HCT116 (cell line): Measurements from ENCODE around the gene CHML. TPM values are rescaled to one million over a fixed set of nuclear protein-coding genes. Genes with fewer than 3 reads are reported as not detected.

ENCODE experiments used
- ATAC-seq: fragments of 200-7000 bp; cut with Tn5 transposase; 2 replicates; pipeline ENCODE4 v1.9.1; 2020; ENCODE audit warnings: mild to moderate bottlenecking, moderate library complexity
- BruUV-seq: library from RNA; stranded (reverse); fragments of 400-500 nt; replicated peaks from 2 replicates; lab custom pipeline; 2021; lab: Mats Ljungman, UMichigan
- CTCF ChIA-PET: fragments of 300-600 bp; sonication (Branson Sonifier 250); formaldehyde crosslinking; loops from one replicate; lab custom pipeline; 2021; ENCODE audit warnings: antibody characterized with exemption; lab: Charles Lee
- POLR2A ChIA-PET: fragments of 300-600, 350-600 bp; sonication (Branson Sonifier 250); formaldehyde crosslinking; loops from one replicate; lab custom pipeline; 2021; ENCODE audit warnings: antibody characterized with exemption; lab: Charles Lee
- RAD21 ChIA-PET, 2 experiments: fragments of 300-600 bp; sonication (Branson Sonifier 250); formaldehyde crosslinking; loops; one replicate each; lab custom pipeline; 2023; ENCODE audit warnings: low total read pairs in 2 of 2; ENCODE audit not compliant: uncharacterized antibody in 2 of 2, unreplicated experiment in 2 of 2, low non-redundant PET in 1 of 2; lab: Charles Lee
- DNase-seq: peaks from one replicate; pipeline ENCODE4 v3.0.0-alpha.2; 2010; ENCODE audit warnings: low read depth, low spot score
- H2AFZ ChIP-seq: fragments of 200-600 bp; shearing (Covaris generic), sonication (generic); 2 replicates; pipeline ENCODE4 v1.6.1; 2017; ENCODE audit warnings: low read depth, mixed run types, mixed read lengths, antibody characterized with exemption, low read length; ENCODE audit not compliant: poor library complexity, severe bottlenecking
- H3K27ac ChIP-seq: 2 replicates; pipeline ENCODE4 v1.5.1; 2012; ENCODE audit warnings: low read depth, low read length
- H3K27me3 ChIP-seq: fragments of 200-600 bp; sonication (generic); 2 replicates; pipeline ENCODE4 v1.6.1; 2016; ENCODE audit warnings: mixed run types, low read length, mixed read lengths; ENCODE audit not compliant: insufficient read depth
- H3K36me3 ChIP-seq, 2 experiments: fragments of 200-500 bp in 1 of 2; fragments of 200-600 bp in 1 of 2; sonication (Bioruptor generic) in 1 of 2; sonication (generic) in 1 of 2; 2 replicates each; pipeline versions ENCODE4 v1.5.1 to v1.6.1; 2014 to 2016; ENCODE audit warnings: low read length in 2 of 2, inconsistent platforms in 1 of 2, mixed read lengths in 1 of 2, mixed run types in 1 of 2; ENCODE audit not compliant: insufficient read depth in 2 of 2, control insufficient read depth in 1 of 2
- H3K4me1 ChIP-seq, 2 experiments: fragments of 200-600 bp in 1 of 2; sonication (generic) in 1 of 2; 2 replicates each; pipeline versions ENCODE4 v1.5.1 to v1.6.1; 2012 to 2017; ENCODE audit warnings: low read length in 2 of 2, inconsistent platforms in 1 of 2, mild to moderate bottlenecking in 1 of 2, mixed read lengths in 1 of 2, mixed run types in 1 of 2, moderate library complexity in 1 of 2; ENCODE audit not compliant: insufficient read depth in 2 of 2, control insufficient read depth in 1 of 2
- H3K4me2 ChIP-seq: fragments of 200-600 bp; sonication (generic); 2 replicates; pipeline ENCODE4 v1.6.1; 2017; ENCODE audit warnings: mixed run types, low read length, mixed read lengths
- H3K4me3 ChIP-seq, 2 experiments: fragments of 200-600 bp in 1 of 2; sonication (generic) in 1 of 2; replicated peaks in 1 of 2; 2 replicates each; pipeline ENCODE4 v1.5.1; 2011 to 2016; ENCODE audit warnings: low read length in 2 of 2, control low read depth in 1 of 2, low read depth in 1 of 2, mild to moderate bottlenecking in 1 of 2, mixed read lengths in 1 of 2, mixed run types in 1 of 2
- H3K79me2 ChIP-seq: fragments of 200-600 bp; sonication (generic); 2 replicates; pipeline ENCODE4 v1.6.1; 2017; ENCODE audit warnings: mild to moderate bottlenecking, mixed run types, low read length, moderate library complexity, mixed read lengths; ENCODE audit not compliant: insufficient read depth
- H3K9ac ChIP-seq: fragments of 200-600 bp; sonication (generic); 2 replicates; pipeline ENCODE4 v1.6.1; 2016; ENCODE audit warnings: low read length, mixed read lengths
- H3K9me2 ChIP-seq: fragments of 200-600 bp; sonication (generic), shearing (Covaris generic); 2 replicates; pipeline ENCODE4 v1.6.1; 2017; ENCODE audit warnings: mixed run types, mild to moderate bottlenecking, moderate library complexity; ENCODE audit not compliant: insufficient read depth
- H3K9me3 ChIP-seq, 2 experiments: fragments of 200-500 bp in 1 of 2; fragments of 200-600 bp in 1 of 2; sonication (Bioruptor generic) in 1 of 2; sonication (generic) in 1 of 2; 2 replicates each; pipeline ENCODE4 v1.6.1; 2014 to 2017; ENCODE audit warnings: low read length in 2 of 2, mixed read lengths in 2 of 2, inconsistent platforms in 1 of 2, low read depth in 1 of 2, mild to moderate bottlenecking in 1 of 2, mixed run types in 1 of 2, moderate library complexity in 1 of 2; ENCODE audit not compliant: control insufficient read depth in 1 of 2, insufficient read depth in 1 of 2
- H4K20me1 ChIP-seq: fragments of 200-600 bp; sonication (generic), shearing (Covaris generic); 2 replicates; pipeline ENCODE4 v1.6.1; 2017; ENCODE audit warnings: mixed run types, mild to moderate bottlenecking, moderate library complexity; ENCODE audit not compliant: insufficient read depth
- CBX3 ChIP-seq: IDR thresholded peaks from 2 replicates; pipeline ENCODE4 v1.6.1; 2012; ENCODE audit warnings: low read depth
- EZH2 ChIP-seq: fragments of 200-600 bp; sonication (generic); IDR thresholded peaks from 2 replicates; pipeline ENCODE4 v1.6.1; 2017; ENCODE audit warnings: antibody characterized with exemption, mixed run types
- EZH2phosphoT487 ChIP-seq: fragments of 200-600 bp; IDR thresholded peaks from 2 replicates; pipeline ENCODE4 v1.6.1; 2018; ENCODE audit warnings: antibody characterized with exemption, borderline replicate concordance
- FOSL1 ChIP-seq: IDR thresholded peaks from 2 replicates; pipeline ENCODE4 v1.6.1; 2012; ENCODE audit warnings: low read depth
- JUND ChIP-seq: IDR thresholded peaks from 2 replicates; pipeline ENCODE4 v1.6.1; 2012
- MAX ChIP-seq: IDR thresholded peaks from 2 replicates; pipeline ENCODE4 v1.6.1; 2012
- POLR2AphosphoS5 ChIP-seq: IDR thresholded peaks from 2 replicates; pipeline ENCODE4 v1.6.1; 2011; ENCODE audit warnings: mild to moderate bottlenecking, low read depth, low read length, moderate library complexity
- YY1 ChIP-seq: IDR thresholded peaks from 2 replicates; pipeline ENCODE4 v1.6.1; 2011; ENCODE audit warnings: low read length, low read depth, moderate library complexity, mild to moderate bottlenecking; ENCODE audit not compliant: insufficient replicate concordance; ENCODE audit errors: extremely low read depth
- ZBTB33 ChIP-seq: IDR thresholded peaks from 2 replicates; pipeline ENCODE4 v1.6.1; 2011; ENCODE audit warnings: mild to moderate bottlenecking, low read length, moderate library complexity; ENCODE audit not compliant: insufficient replicate concordance; ENCODE audit errors: extremely low read depth
- intact Hi-C: fragments of 100-400 bp; cut with micrococcal nuclease; formaldehyde crosslinking; loops from 2 replicates; pipeline ENCODE4 v1.10.0; 2022
- total RNA-seq: library from RNA; stranded (reverse); gene quantifications from one replicate; pipeline ENCODE4 v1.2.1, GENCODE V29; 2021; ENCODE audit not compliant: unreplicated experiment

The CHML gene
- total RNA-seq, 1 experiment from 2014 or later = 9.7 TPM

GRCh38 chr1:241635556-241636152 lies 4.5 kb downstream of the CHML start:
- Histone ChIP-seq H3K9ac (no peak overlapping the region), H3K79me2 (peaks cover 21% of the 10 kb centered on the region; the same call in 1 of the 2 replicates), H3K27ac (no peak overlapping the region), H3K4me2 (no peak overlapping the region), H3K4me1 (peaks cover 2 to 11% of the 10 kb centered on the region in 2 experiments; a peak in 3 of 4 replicates), H3K9me3 (no peaks in the 10 kb centered on the region), H4K20me1 (no peaks in the 10 kb centered on the region), H3K36me3 (peaks cover 7 to 11% of the 10 kb centered on the region in 2 experiments; a peak in 3 of 4 replicates), H2AFZ (no peak overlapping the region), H3K4me3 (no peak overlapping the region), H3K27me3 (no peaks in the 10 kb centered on the region), H3K9me2 (no peaks in the 10 kb centered on the region)
- no TSS peak for BruUV-seq
- ChIA-PET RAD21 (no interaction called here), POLR2A (no interaction called here), CTCF (no interaction called here)
- intact Hi-C loops = no loop called here
- no peak for DNase-seq
- ATAC-seq = no peak
- TF ChIP-seq MAX = no peak
- TF ChIP-seq JUND = no peak
- no peak for TF ChIP-seq POLR2AphosphoS5
- TF ChIP-seq FOSL1 = no peak
- no peak for TF ChIP-seq EZH2
- no peak for TF ChIP-seq CBX3
- TF ChIP-seq EZH2phosphoT487 = no peak
- no peak for TF ChIP-seq ZBTB33
- no peak for TF ChIP-seq YY1
